GM23338 (cell line): Measurements from ENCODE around the gene MED17. TPM values are rescaled to one million over a fixed set of nuclear protein-coding genes. Genes with fewer than 3 reads are reported as not detected.

ENCODE experiments used
- ATAC-seq: fragments of 200-7000 bp; cut with Tn5 transposase; 3 replicates; pipeline ENCODE4 v1.9.1; 2020
- DNase-seq: peaks from one replicate; pipeline ENCODE4 v3.0.0-alpha.2; 2015; ENCODE audit warnings: low spot score
- H2AFZ ChIP-seq: fragments of 200-600 bp; sonication (generic); 2 replicates; pipeline ENCODE4 v1.8.0; 2016; ENCODE audit warnings: antibody characterized with exemption, mild to moderate bottlenecking, moderate library complexity
- H3F3A ChIP-seq: fragments of 200-600 bp; sonication (generic); replicated peaks from 2 replicates; pipeline ENCODE4 v1.8.0; 2017; ENCODE audit warnings: antibody characterized with exemption, mixed run types, low read depth
- H3K27ac ChIP-seq: fragments of 200-600 bp; sonication (generic); 2 replicates; pipeline ENCODE4 v1.6.1; 2016; ENCODE audit warnings: low read depth
- H3K27me3 ChIP-seq: fragments of 200-600 bp; sonication (generic); 2 replicates; pipeline ENCODE4 v1.8.0; 2016; ENCODE audit warnings: mild to moderate bottlenecking, mixed run types, moderate library complexity; ENCODE audit not compliant: insufficient read depth
- H3K36me3 ChIP-seq: fragments of 200-600 bp; sonication (generic); 2 replicates; pipeline ENCODE4 v1.8.0; 2016; ENCODE audit warnings: mild to moderate bottlenecking; ENCODE audit not compliant: insufficient read depth
- H3K4me1 ChIP-seq: fragments of 200-600 bp; sonication (generic); 2 replicates; pipeline ENCODE4 v1.8.0; 2016; ENCODE audit warnings: mild to moderate bottlenecking, moderate library complexity; ENCODE audit not compliant: insufficient read depth
- H3K4me2 ChIP-seq: fragments of 200-600 bp; sonication (generic); 2 replicates; pipeline ENCODE4 v1.7.1; 2017; ENCODE audit warnings: mixed run types
- H3K4me3 ChIP-seq: fragments of 200-600 bp; sonication (generic); 2 replicates; pipeline ENCODE4 v1.6.1; 2016; ENCODE audit warnings: mixed run types
- H3K79me2 ChIP-seq: fragments of 200-600 bp; sonication (generic); replicated peaks from 2 replicates; pipeline ENCODE4 v1.8.0; 2017; ENCODE audit warnings: mild to moderate bottlenecking; ENCODE audit not compliant: insufficient read depth
- H3K9me2 ChIP-seq: fragments of 200-600 bp; sonication (generic); 2 replicates; pipeline ENCODE4 v1.8.0; 2017; ENCODE audit not compliant: insufficient read depth
- H4K20me1 ChIP-seq: fragments of 200-600 bp; sonication (generic); replicated peaks from 2 replicates; pipeline ENCODE4 v1.8.0; 2017; ENCODE audit warnings: mild to moderate bottlenecking; ENCODE audit not compliant: insufficient read depth
- H3K27ac Mint-ChIP-seq: 2 replicates; pipeline ENCODE4 v1.8.0; 2020; ENCODE audit warnings: inconsistent platforms, mild to moderate bottlenecking, moderate library complexity, mixed read lengths
- H3K27me3 Mint-ChIP-seq: 3 replicates; pipeline ENCODE4 v1.8.0; 2022; ENCODE audit warnings: low read depth, mild to moderate bottlenecking, moderate library complexity, mixed read lengths, inconsistent platforms; ENCODE audit not compliant: insufficient read depth, poor library complexity
- H3K36me3 Mint-ChIP-seq: 3 replicates; pipeline ENCODE4 v1.8.0; 2021; ENCODE audit warnings: low read depth, mild to moderate bottlenecking, inconsistent platforms, moderate library complexity, mixed read lengths
- H3K4me1 Mint-ChIP-seq: 3 replicates; pipeline ENCODE4 v1.8.0; 2020; ENCODE audit warnings: mild to moderate bottlenecking, inconsistent platforms, mixed read lengths
- H3K4me3 Mint-ChIP-seq: 3 replicates; pipeline ENCODE4 v1.8.0; 2021; ENCODE audit warnings: moderate library complexity, mild to moderate bottlenecking, inconsistent platforms, mixed read lengths
- H3K9me3 Mint-ChIP-seq: 3 replicates; pipeline ENCODE4 v1.8.0; 2020; ENCODE audit warnings: moderate library complexity, mild to moderate bottlenecking, inconsistent platforms, mixed read lengths
- CTCF ChIP-seq, 2 experiments: fragments of 200-600 bp in 1 of 2; sonication (generic) in 1 of 2; conservative IDR thresholded peaks; 2 replicates each; pipeline versions ENCODE4 v1.5.1 to v1.6.1; 2016 to 2017; ENCODE audit warnings: antibody characterized with exemption in 2 of 2, low read depth in 2 of 2, mild to moderate bottlenecking in 2 of 2, moderate library complexity in 1 of 2
- ETS1 ChIP-seq: IDR thresholded peaks from 2 replicates; pipeline ENCODE4 v1.6.1; 2016; ENCODE audit warnings: antibody characterized with exemption
- EZH2 ChIP-seq: fragments of 200-600 bp; sonication (generic); IDR thresholded peaks from one replicate; pipeline ENCODE4 v1.8.0; 2017; ENCODE audit warnings: antibody characterized with exemption, mild to moderate bottlenecking, low read depth; ENCODE audit not compliant: unreplicated experiment
- EZH2phosphoT487 ChIP-seq: fragments of 200-600 bp; sonication (generic); IDR thresholded peaks from one replicate; pipeline ENCODE4 v1.8.1; 2018; ENCODE audit warnings: antibody characterized with exemption; ENCODE audit not compliant: unreplicated experiment
- JUNB ChIP-seq: IDR thresholded peaks from one replicate; pipeline ENCODE4 v1.6.1; 2016; ENCODE audit warnings: antibody characterized with exemption; ENCODE audit not compliant: unreplicated experiment
- ZNF114 ChIP-seq: fragments of 250-450 bp; sonication (Bioruptor Pico); IDR thresholded peaks from 2 replicates; pipeline ENCODE4 v1.5.0; 2020; ENCODE audit warnings: mild to moderate bottlenecking, moderate library complexity
- ZNF331 ChIP-seq: fragments of 250-450 bp; sonication (Bioruptor Pico); IDR thresholded peaks from 2 replicates; pipeline ENCODE4 v1.5.0; 2020; ENCODE audit warnings: low read depth, mild to moderate bottlenecking, moderate library complexity
- ZNF462 ChIP-seq: fragments of 250-450 bp; sonication (Bioruptor Pico); IDR thresholded peaks from 2 replicates; pipeline ENCODE4 v1.5.0; 2020; ENCODE audit warnings: mild to moderate bottlenecking, moderate library complexity
- polyA plus RNA-seq: library from polyadenylated mRNA; unstranded; fragments of >200 nt; fragmentation: Nextera tagmentation; extraction: Ambion mirVana; gene quantifications from 2 replicates; pipeline ENCODE4 v1.2.1, GENCODE V29; 2016
- total RNA-seq: library from RNA; depleted of rRNA; stranded (reverse); fragments of >200 nt; shearing (Covaris generic); gene quantifications from 2 replicates; pipeline ENCODE4 v1.2.3, GENCODE V29; 2014

Gene MED17
- total and polyA plus RNA-seq, 2 experiments from 2014 or later, result 19.1 to 31.2 TPM

- TF ChIP-seq ZNF462 (CRISPR knock-in tag), result no peak
- no peak for TF ChIP-seq ETS1
Observed at GRCh38 chr11:93751001-93751400, 33.1 kb upstream of the MED17 start (continued).

- no peaks in the 10 kb centered on the region for H3K9me3 Mint-ChIP-seq
- no peaks in the 10 kb centered on the region for H3F3A ChIP-seq
- H3K4me1 Mint-ChIP-seq, result peaks cover 6% of the 10 kb centered on the region
- H3K4me2 ChIP-seq, result no peak overlapping the region
- H3K4me3 Mint-ChIP-seq, result no peak overlapping the region
- H3K9me2 ChIP-seq, result no peaks in the 10 kb centered on the region
- H3K4me1 ChIP-seq, result no peaks in the 10 kb centered on the region
- H3K27ac Mint-ChIP-seq, result no peak overlapping the region
- peaks cover 19% of the 10 kb centered on the region for H3K36me3 ChIP-seq
- no peaks in the 10 kb centered on the region for H3K27me3 ChIP-seq
- no peak overlapping the region for H3K4me3 ChIP-seq
- H3K36me3 Mint-ChIP-seq, result peaks cover 13% of the 10 kb centered on the region; the same call in 2 of the 3 replicates
- H4K20me1 ChIP-seq, result no peaks in the 10 kb centered on the region
- no peaks in the 10 kb centered on the region for H3K27me3 Mint-ChIP-seq
- no peak overlapping the region for H2AFZ ChIP-seq
- H3K27ac ChIP-seq, result no peak overlapping the region
- ATAC-seq (no peak), DNase-seq (no peak)
- no peaks in the 10 kb centered on the region for H3K79me2 ChIP-seq
- TF ChIP-seq JUNB (no peak), EZH2phosphoT487 (no peak), ZNF114 (CRISPR knock-in tag) (no peak), EZH2 (no peak), CTCF (conservative IDR thresholded peaks at IDR 0.05; ENCODE audit: low read depth in 2 of 2) (no peak), ZNF331 (CRISPR knock-in tag) (no peak)
Observed at GRCh38 chr11:93753241-93753640, 30.8 kb upstream of the MED17 start.
